ENCODE measurements around the gene PYROXD2.
"Not testable (repeated sequence)": the region's sequence is repeated elsewhere in the genome, so short reads cannot be mapped to it uniquely, and the experiment has no call there.

The PYROXD2 gene

GRCh38 chr10:98346847-98347246 is 68.1 kb downstream of the PYROXD2 start:
- no peak overlapping the region for H3K27ac ChIP-seq
- H2AFZ ChIP-seq = no peak overlapping the region
- H3K4me2 ChIP-seq (ENCODE audit: low read length) = no peak overlapping the region
- no peak overlapping the region for H3K9ac ChIP-seq
- no peaks in the 10 kb centered on the region for H3K4me1 ChIP-seq
- H3K9me3 ChIP-seq (ENCODE audit: control insufficient read depth, low read length) = no peaks in the 10 kb centered on the region
- H3K79me2 ChIP-seq = no peaks in the 10 kb centered on the region
- H3K27me3 ChIP-seq (ENCODE audit: control insufficient read depth, insufficient read depth, low read length) = no peaks in the 10 kb centered on the region
- TF ChIP-seq CTCF (IDR thresholded peaks at IDR 0.05) = no peak
- no peak overlapping the region for H3K4me3 ChIP-seq (ENCODE audit: low read depth, low read length)
- no peaks in the 10 kb centered on the region for H3K36me3 ChIP-seq (ENCODE audit: control insufficient read depth, insufficient read depth, low read length)

- no peak overlapping the region for H3K4me3 ChIP-seq (ENCODE audit: low read depth, low read length)
- no peaks in the 10 kb centered on the region for H3K79me2 ChIP-seq
- no peaks in the 10 kb centered on the region for H3K27me3 ChIP-seq (ENCODE audit: control insufficient read depth, insufficient read depth, low read length)
- H3K4me1 ChIP-seq = no peaks in the 10 kb centered on the region
- no peak overlapping the region for H3K4me2 ChIP-seq (ENCODE audit: low read length)
- H3K9me3 ChIP-seq (ENCODE audit: control insufficient read depth, low read length) = no peaks in the 10 kb centered on the region
- H3K36me3 ChIP-seq (ENCODE audit: control insufficient read depth, insufficient read depth, low read length) = no peaks in the 10 kb centered on the region
- no peak overlapping the region for H3K9ac ChIP-seq
- no peak overlapping the region for H2AFZ ChIP-seq
- TF ChIP-seq CTCF (IDR thresholded peaks at IDR 0.05) = no peak
- no peak overlapping the region for H3K27ac ChIP-seq
These were observed 70.4 kb downstream of the PYROXD2 start for GRCh38 chr10:98344589-98345038.

GRCh38 chr10:98341701-98342100 is 73.3 kb downstream of the PYROXD2 start:
- not testable (repeated sequence) for H3K9me3 ChIP-seq (ENCODE audit: control insufficient read depth, low read length); H3K4me2 ChIP-seq (ENCODE audit: low read length); H3K36me3 ChIP-seq (ENCODE audit: control insufficient read depth, insufficient read depth, low read length); H3K79me2 ChIP-seq; H3K4me1 ChIP-seq; H3K27ac ChIP-seq; H3K4me3 ChIP-seq (ENCODE audit: low read depth, low read length); H3K27me3 ChIP-seq (ENCODE audit: control insufficient read depth, insufficient read depth, low read length); H2AFZ ChIP-seq; H3K9ac ChIP-seq

- H3K9ac ChIP-seq = no peak overlapping the region
- H2AFZ ChIP-seq = no peak overlapping the region
- TF ChIP-seq CTCF (IDR thresholded peaks at IDR 0.05) = no peak
- no peak overlapping the region for H3K27ac ChIP-seq
- H3K4me1 ChIP-seq = no peaks in the 10 kb centered on the region
- no peaks in the 10 kb centered on the region for H3K79me2 ChIP-seq
- no peaks in the 10 kb centered on the region for H3K9me3 ChIP-seq (ENCODE audit: control insufficient read depth, low read length)
- H3K4me3 ChIP-seq (ENCODE audit: low read depth, low read length) = no peak overlapping the region
- no peaks in the 10 kb centered on the region for H3K27me3 ChIP-seq (ENCODE audit: control insufficient read depth, insufficient read depth, low read length)
- H3K36me3 ChIP-seq (ENCODE audit: control insufficient read depth, insufficient read depth, low read length) = no peaks in the 10 kb centered on the region
- no peak overlapping the region for H3K4me2 ChIP-seq (ENCODE audit: low read length)
These were observed 74.1 kb downstream of the PYROXD2 start for GRCh38 chr10:98340940-98341310.

- no peaks in the 10 kb centered on the region for H3K36me3 ChIP-seq (ENCODE audit: control insufficient read depth, insufficient read depth, low read length)
- H3K9me3 ChIP-seq (ENCODE audit: control insufficient read depth, low read length) = no peaks in the 10 kb centered on the region
- TF ChIP-seq CTCF (IDR thresholded peaks at IDR 0.05) = no peak
- no peak overlapping the region for H3K27ac ChIP-seq
- no peak overlapping the region for H3K4me2 ChIP-seq (ENCODE audit: low read length)
- H2AFZ ChIP-seq = no peak overlapping the region
- H3K9ac ChIP-seq = no peak overlapping the region
- H3K79me2 ChIP-seq = no peaks in the 10 kb centered on the region
- no peak overlapping the region for H3K4me3 ChIP-seq (ENCODE audit: low read depth, low read length)
- no peaks in the 10 kb centered on the region for H3K4me1 ChIP-seq
- H3K27me3 ChIP-seq (ENCODE audit: control insufficient read depth, insufficient read depth, low read length) = no peaks in the 10 kb centered on the region
These were observed 74.6 kb downstream of the PYROXD2 start for GRCh38 chr10:98340261-98340939.
